Left ventricle myocardium inferior (tissue), 1 donor: ENCODE results near the gene PPP2R3B. TPM values are rescaled to one million over a fixed set of nuclear protein-coding genes. Genes with fewer than 3 reads are reported as not detected.
A peak's percentile ranks its signal among the peaks of the same experiment; 100 is the strongest.

Experiments
- DNase-seq: peaks from one replicate; pipeline ENCODE4 v3.0.0-alpha.2; 2020
- H3K27ac ChIP-seq: fragments of 200-600 bp; replicated peaks from 2 replicates; pipeline ENCODE4 v1.8.0; 2021
- H3K27me3 ChIP-seq: fragments of 200-600 bp; 2 replicates; pipeline ENCODE4 v1.8.0; 2021; ENCODE audit warnings: low read depth
- H3K36me3 ChIP-seq: fragments of 200-600 bp; 2 replicates; pipeline ENCODE4 v1.8.0; 2021
- H3K4me1 ChIP-seq: fragments of 200-600 bp; 2 replicates; pipeline ENCODE4 v1.8.0; 2021
- H3K4me3 ChIP-seq: fragments of 200-600 bp; 2 replicates; pipeline ENCODE4 v1.8.0; 2021; ENCODE audit warnings: mild to moderate bottlenecking, moderate library complexity
- H3K9me3 ChIP-seq: fragments of 200-600 bp; replicated peaks from 2 replicates; pipeline ENCODE4 v1.8.0; 2021
- intact Hi-C: fragments of 100-400 bp; cut with micrococcal nuclease; formaldehyde crosslinking; loops from one replicate; pipeline ENCODE4 v1.11.0; 2022
- total RNA-seq: library from RNA; stranded (reverse); fragmentation: NEBNext Ultra II Directional; extraction: Animal tissue kit (Norgen Biotek cat#: 25700); gene quantifications from one replicate; pipeline ENCODE4 v1.2.1, GENCODE V29; 2021
- TF ChIP-seq, protein P1 (sequence below): fragments of 200-600 bp; IDR thresholded peaks from 2 replicates; pipeline ENCODE4 v1.8.0; 2021; ENCODE audit warnings: antibody characterized with exemption, mild to moderate bottlenecking, borderline replicate concordance
- donor health status: DM: no; HTN: yes; CAD: no; lungs with severe emphysema.

PPP2R3B gene
- total RNA-seq, 1 donor from 2014 or later, result 170 TPM

DNA sequence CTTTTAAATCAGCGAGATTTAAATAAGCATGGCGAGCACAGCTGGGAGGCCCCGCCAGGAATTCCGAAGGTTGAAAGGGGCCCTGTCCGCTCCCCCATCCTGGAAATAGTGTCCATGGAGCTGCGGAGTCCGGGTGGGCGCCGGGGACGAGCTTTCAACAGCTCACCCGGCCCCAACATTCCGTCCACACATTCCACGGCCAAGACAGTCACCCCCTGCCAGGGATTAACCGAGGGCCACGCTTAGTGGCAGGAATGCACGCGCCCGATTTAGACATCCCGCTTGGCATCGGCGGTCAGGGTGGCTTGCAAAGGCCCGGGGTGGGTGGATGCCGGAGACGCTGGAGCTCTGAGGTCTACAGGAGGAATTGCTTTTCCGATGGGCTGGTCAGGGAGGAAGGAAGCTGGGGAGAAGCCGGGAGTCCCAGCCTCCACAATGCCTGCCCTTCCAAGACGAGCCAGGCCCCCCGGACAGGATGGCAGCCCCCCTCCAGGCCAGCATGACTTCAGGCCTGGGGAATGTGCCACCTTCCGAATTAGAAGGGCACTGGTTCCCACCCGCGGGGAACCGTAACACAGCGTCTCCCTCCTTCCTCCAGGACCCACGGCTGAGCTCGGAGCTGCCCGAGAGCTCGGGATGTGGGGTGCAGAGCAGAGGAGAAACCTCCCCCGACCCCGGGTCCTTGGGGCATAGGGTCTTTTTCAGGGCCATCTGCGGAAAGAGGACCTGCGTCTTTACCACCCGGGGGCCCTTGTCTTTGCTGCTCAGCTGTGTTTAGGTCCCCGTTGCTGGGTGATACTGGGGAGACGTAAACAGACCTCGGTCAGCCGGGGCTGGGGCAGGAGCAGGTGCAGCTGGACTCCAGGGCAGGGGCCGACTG is 26.9 kb upstream of the PPP2R3B start:
- H3K27ac ChIP-seq, result peak overlapping the region; percentile 95
- TF ChIP-seq, protein P1, sequence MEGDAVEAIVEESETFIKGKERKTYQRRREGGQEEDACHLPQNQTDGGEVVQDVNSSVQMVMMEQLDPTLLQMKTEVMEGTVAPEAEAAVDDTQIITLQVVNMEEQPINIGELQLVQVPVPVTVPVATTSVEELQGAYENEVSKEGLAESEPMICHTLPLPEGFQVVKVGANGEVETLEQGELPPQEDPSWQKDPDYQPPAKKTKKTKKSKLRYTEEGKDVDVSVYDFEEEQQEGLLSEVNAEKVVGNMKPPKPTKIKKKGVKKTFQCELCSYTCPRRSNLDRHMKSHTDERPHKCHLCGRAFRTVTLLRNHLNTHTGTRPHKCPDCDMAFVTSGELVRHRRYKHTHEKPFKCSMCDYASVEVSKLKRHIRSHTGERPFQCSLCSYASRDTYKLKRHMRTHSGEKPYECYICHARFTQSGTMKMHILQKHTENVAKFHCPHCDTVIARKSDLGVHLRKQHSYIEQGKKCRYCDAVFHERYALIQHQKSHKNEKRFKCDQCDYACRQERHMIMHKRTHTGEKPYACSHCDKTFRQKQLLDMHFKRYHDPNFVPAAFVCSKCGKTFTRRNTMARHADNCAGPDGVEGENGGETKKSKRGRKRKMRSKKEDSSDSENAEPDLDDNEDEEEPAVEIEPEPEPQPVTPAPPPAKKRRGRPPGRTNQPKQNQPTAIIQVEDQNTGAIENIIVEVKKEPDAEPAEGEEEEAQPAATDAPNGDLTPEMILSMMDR, result peak; percentile 54
- H3K4me3 ChIP-seq, result peak overlapping the region; percentile 63
- peaks cover 17% of the 10 kb centered on the region for H3K4me1 ChIP-seq
- DNase-seq, result peak; percentile 72
- intact Hi-C loops, result no loop called here
- H3K27me3 ChIP-seq, result no peaks in the 10 kb centered on the region
- H3K36me3 ChIP-seq, result no peaks in the 10 kb centered on the region
- H3K9me3 ChIP-seq, result no peaks in the 10 kb centered on the region

- TF ChIP-seq, protein P1, result no peak
- Histone ChIP-seq H3K27ac (no peak overlapping the region), H3K27me3 (no peaks in the 10 kb centered on the region), H3K4me3 (no peak overlapping the region), H3K4me1 (peaks cover 17% of the 10 kb centered on the region), H3K9me3 (no peaks in the 10 kb centered on the region), H3K36me3 (no peaks in the 10 kb centered on the region)
- intact Hi-C loops, result no loop called here
- no peak for DNase-seq
These were observed 23.6 kb upstream of the PPP2R3B start for GRCh38 chrX:410296-410695.

DNA sequence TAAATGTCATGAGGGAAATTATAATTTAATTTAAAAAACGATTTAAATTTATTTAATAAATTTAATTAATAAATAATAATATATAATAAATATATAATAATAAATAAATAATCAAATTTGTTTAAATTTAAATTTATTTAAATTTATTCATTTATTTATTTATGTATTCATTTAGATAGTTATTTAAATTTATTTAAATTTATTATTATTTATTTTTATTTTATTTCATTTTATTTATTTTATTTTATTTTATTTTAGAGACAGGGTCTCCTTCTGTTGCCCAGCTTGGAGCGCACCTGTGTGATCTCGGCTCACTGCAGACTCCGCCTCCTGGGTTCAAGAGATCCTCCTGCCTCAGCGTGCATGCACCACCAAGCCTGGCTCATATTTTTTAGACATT is 18.4 kb upstream of the PPP2R3B start:
- Histone ChIP-seq H3K36me3 (no peaks in the 10 kb centered on the region), H3K27ac (no peak overlapping the region), H3K4me1 (no peaks in the 10 kb centered on the region), H3K4me3 (no peak overlapping the region), H3K27me3 (no peaks in the 10 kb centered on the region), H3K9me3 (no peaks in the 10 kb centered on the region)
- DNase-seq, result no peak
- TF ChIP-seq, protein P1, result no peak
- intact Hi-C loops, result no loop called here

DNA sequence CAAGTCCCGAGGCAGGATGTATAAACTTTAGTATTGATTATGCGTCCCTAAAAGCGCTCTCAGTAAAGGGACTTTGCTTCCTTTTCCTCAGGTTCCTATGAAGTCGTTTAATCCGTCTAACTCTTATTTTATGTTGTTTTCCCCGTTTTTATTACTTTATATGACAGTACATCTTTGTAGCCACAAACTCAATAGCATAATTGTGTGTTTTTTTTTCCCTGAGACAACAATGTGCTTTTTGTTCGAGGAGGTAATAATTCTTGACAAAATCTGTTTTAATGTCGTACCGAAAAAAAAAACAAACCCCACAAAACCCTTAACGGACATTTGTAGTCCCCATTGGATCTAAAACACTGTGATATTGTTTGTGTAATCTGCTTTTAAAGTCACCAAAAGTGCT is 17.9 kb upstream of the PPP2R3B start:
- Histone ChIP-seq H3K36me3 (no peaks in the 10 kb centered on the region), H3K4me1 (no peaks in the 10 kb centered on the region)
- intact Hi-C loops, result no loop called here

DNA sequence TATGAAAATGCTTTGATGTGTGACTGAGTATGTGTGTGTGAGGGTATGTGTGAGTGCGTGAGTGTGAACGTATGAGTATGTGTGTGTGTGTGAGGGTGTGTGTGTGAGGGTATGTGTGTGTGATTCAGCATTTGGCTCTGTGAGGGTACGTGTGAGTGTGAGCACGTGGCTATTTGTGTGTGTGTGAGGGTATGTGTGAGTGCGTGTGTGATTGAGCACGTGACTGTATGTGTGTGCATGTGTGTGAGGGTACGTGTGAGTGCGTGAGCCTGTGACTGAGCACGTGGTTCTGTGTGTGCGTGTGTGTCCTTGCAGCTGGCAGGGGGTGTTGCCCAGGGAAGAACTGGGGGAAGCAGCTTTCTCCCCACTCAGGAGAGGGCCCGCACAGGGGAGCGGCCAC is 16.1 kb upstream of the PPP2R3B start:
- H3K4me3 ChIP-seq, result no peak overlapping the region
- no peaks in the 10 kb centered on the region for H3K27me3 ChIP-seq
- no peaks in the 10 kb centered on the region for H3K36me3 ChIP-seq
- no peaks in the 10 kb centered on the region for H3K9me3 ChIP-seq
- intact Hi-C loops, result no loop called here
- H3K4me1 ChIP-seq, result peaks cover 3% of the 10 kb centered on the region
- TF ChIP-seq, protein P1, result no peak
- no peak for DNase-seq
- no peak overlapping the region for H3K27ac ChIP-seq

More for the DNA sequence above, 17.9 kb upstream of the PPP2R3B start:
- H3K9me3 ChIP-seq, result no peaks in the 10 kb centered on the region
- TF ChIP-seq, protein P1, result no peak
- no peak overlapping the region for H3K4me3 ChIP-seq
- H3K27ac ChIP-seq, result no peak overlapping the region
- DNase-seq, result no peak
- no peaks in the 10 kb centered on the region for H3K27me3 ChIP-seq
